Lower lobe of right lung (tissue), 2 donors: ENCODE measurements around the gene C1QBP. TPM values are rescaled to one million over a fixed set of nuclear protein-coding genes. Genes with fewer than 3 reads are reported as not detected.

ENCODE experiments used
- ATAC-seq, 2 donors: fragments of 200-7000 bp; cut with Tn5 transposase; one replicate each; pipeline ENCODE4 v1.9.1; 2020 to 2022; ENCODE audit warnings: mild to moderate bottlenecking in 2 of 2, moderate library complexity in 2 of 2
- DNase-seq: peaks from one replicate; pipeline ENCODE4 v3.0.0-alpha.2; 2020
- H3K27ac ChIP-seq: fragments of 200-600 bp; one replicate; pipeline ENCODE4 v1.8.0; 2022
- H3K27me3 ChIP-seq: fragments of 200-600 bp; one replicate; pipeline ENCODE4 v1.8.0; 2022; ENCODE audit warnings: low read depth
- H3K36me3 ChIP-seq: fragments of 200-600 bp; one replicate; pipeline ENCODE4 v1.8.0; 2022; ENCODE audit warnings: mild to moderate bottlenecking
- H3K4me1 ChIP-seq: fragments of 200-600 bp; one replicate; pipeline ENCODE4 v1.8.0; 2022
- H3K4me3 ChIP-seq: fragments of 200-600 bp; one replicate; pipeline ENCODE4 v1.8.0; 2022; ENCODE audit warnings: mild to moderate bottlenecking
- H3K9me3 ChIP-seq: fragments of 200-600 bp; one replicate; pipeline ENCODE4 v1.8.0; 2022
- intact Hi-C: fragments of 100-400 bp; cut with DNase I; formaldehyde crosslinking; loops from one replicate; pipeline ENCODE4 v1.11.0; 2022
- total RNA-seq: library from RNA; stranded (reverse); fragmentation: NEBNext Ultra II Directional; extraction: Animal tissue kit (Norgen Biotek cat#: 25700); gene quantifications from one replicate; pipeline ENCODE4 v1.2.1, GENCODE V29; 2021
- TF ChIP-seq, protein P1 (sequence below): fragments of 200-600 bp; IDR thresholded peaks from one replicate; pipeline ENCODE4 v1.8.0; 2022; ENCODE audit warnings: antibody characterized with exemption, mild to moderate bottlenecking
- donor health status: DM: no; HTN: yes; CAD: no; lungs with severe emphysema.

Gene C1QBP
- total RNA-seq, 1 donor from 2014 or later, result 57.5 TPM

DNA sequence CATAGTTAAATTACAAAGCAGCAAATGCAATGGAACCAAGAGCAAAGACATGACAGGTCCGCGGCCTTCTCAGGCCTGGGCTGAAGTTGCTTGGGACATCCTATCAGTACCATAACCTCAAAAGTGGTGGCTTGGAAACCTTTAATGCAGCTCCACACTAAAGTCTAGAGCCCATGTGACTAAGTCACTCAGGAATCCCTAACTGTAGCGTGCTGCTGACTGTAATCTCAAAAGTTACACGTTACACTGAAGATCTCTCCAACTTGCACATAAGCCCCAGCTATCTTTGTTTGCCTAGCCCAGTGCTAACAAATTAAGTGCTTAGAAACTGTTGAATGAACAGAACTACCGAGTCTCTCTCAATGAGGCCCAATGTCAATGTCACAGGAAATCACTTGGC lies 47.3 kb downstream of the C1QBP start:
- Histone ChIP-seq H3K27ac (no peak overlapping the region), H3K27me3 (no peaks in the 10 kb centered on the region), H3K4me3 (no peak overlapping the region), H3K9me3 (no peaks in the 10 kb centered on the region), H3K36me3 (peaks cover 97% of the 10 kb centered on the region), H3K4me1 (no peaks in the 10 kb centered on the region)
- ATAC-seq, result peak; percentile 72 to 92
- intact Hi-C loops, result no loop called here
- TF ChIP-seq, protein P1, sequence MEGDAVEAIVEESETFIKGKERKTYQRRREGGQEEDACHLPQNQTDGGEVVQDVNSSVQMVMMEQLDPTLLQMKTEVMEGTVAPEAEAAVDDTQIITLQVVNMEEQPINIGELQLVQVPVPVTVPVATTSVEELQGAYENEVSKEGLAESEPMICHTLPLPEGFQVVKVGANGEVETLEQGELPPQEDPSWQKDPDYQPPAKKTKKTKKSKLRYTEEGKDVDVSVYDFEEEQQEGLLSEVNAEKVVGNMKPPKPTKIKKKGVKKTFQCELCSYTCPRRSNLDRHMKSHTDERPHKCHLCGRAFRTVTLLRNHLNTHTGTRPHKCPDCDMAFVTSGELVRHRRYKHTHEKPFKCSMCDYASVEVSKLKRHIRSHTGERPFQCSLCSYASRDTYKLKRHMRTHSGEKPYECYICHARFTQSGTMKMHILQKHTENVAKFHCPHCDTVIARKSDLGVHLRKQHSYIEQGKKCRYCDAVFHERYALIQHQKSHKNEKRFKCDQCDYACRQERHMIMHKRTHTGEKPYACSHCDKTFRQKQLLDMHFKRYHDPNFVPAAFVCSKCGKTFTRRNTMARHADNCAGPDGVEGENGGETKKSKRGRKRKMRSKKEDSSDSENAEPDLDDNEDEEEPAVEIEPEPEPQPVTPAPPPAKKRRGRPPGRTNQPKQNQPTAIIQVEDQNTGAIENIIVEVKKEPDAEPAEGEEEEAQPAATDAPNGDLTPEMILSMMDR, result no peak
- no peak for DNase-seq

Other genes starting within 250 kb of the C1QBP start
- gene ZNF594, start 247.3 kb downstream of the C1QBP start, total RNA-seq, result 8.7 TPM
- gene SCIMP, start 204.3 kb downstream of the C1QBP start, total RNA-seq, result 35.5 TPM
- 44.2 TPM for gene RABEP1, start 156.9 kb downstream of the C1QBP start, total RNA-seq
- gene NUP88, start 19.5 kb downstream of the C1QBP start, total RNA-seq, result 36.7 TPM
- gene RPAIN, start 19.0 kb downstream of the C1QBP start, total RNA-seq, result 37.2 TPM
- gene DHX33, start 29.8 kb upstream of the C1QBP start, total RNA-seq, result 10.2 TPM
- gene DERL2, start 47.0 kb upstream of the C1QBP start, total RNA-seq, result 59.3 TPM
- 16.1 TPM for gene MIS12, start 47.4 kb upstream of the C1QBP start, total RNA-seq
- 40.3 TPM for gene NLRP1, start 145.4 kb upstream of the C1QBP start, total RNA-seq